ENCODE results near the gene USP53.

DNA sequence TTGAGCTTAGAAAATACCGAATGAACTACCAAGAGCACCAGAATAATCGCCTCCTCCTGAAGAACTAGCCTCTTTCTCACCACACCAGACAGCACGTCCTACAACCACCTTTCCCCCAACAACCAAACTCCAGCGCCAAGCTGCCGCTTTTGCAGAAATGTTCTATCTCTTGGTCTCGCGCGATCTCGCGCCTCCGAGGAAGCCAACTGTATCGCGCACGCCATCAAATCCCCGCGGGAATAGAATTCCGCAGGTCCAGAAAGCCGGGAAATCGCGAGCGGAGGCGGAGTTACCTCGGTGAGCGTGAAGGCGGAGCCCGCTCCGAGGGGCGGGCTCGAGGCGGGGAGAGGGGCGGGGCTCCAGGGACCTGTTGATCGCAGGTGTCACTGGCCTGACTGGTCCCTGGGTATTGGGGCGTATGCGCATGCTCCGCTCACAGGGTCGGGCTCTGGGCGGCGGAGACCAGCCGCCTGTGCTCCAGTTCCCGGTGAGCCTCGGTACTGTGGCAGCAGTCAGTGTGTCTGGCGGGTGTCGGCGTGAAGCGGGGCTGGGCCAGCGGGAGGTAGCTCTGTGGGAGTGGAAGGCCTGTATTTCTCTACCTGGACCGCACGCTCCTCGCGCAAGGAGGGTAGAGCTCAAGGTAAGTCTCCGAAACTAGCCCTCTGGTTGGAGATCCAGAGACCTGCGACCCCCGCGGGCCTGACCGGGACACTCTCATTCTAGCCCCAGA, at the start of gene USP53:
- peak; percentile 96 for TF ChIP-seq POLR2AphosphoS5 (IDR thresholded peaks at IDR 0.05)
- peak in 1 of 4 experiments; percentile 48 for TF ChIP-seq CTCF (IDR thresholded peaks at IDR 0.05)
- peak; percentile 98 for TF ChIP-seq POLR2A (IDR thresholded peaks at IDR 0.05)
